HEK293T (cell line): Measurements from ENCODE around the gene SCGB1C1.

Experiments
- CTCF ChIA-PET: fragments of 350-600 bp; formaldehyde crosslinking; extraction: SDS; loops from one replicate; lab custom pipeline; 2021; ENCODE audit warnings: antibody characterized with exemption, inconsistent platforms; lab: Yijun Ruan, JAX
- POLR2A ChIA-PET: fragments of 350-600 bp; formaldehyde crosslinking; extraction: SDS; loops from one replicate; lab custom pipeline; 2020; ENCODE audit warnings: antibody characterized with exemption, inconsistent platforms; lab: Yijun Ruan, JAX
- DNase-seq: peaks from one replicate; pipeline ENCODE4 v3.0.0; 2012; ENCODE audit warnings: mixed read lengths; ENCODE audit errors: extremely low spot score
- ARNT ChIP-seq: fragments of 450-650 bp; IDR thresholded peaks from 2 replicates; pipeline ENCODE4 v1.6.1; 2017; ENCODE audit warnings: mild to moderate bottlenecking
- BHLHE40 ChIP-seq: fragments of 450-650 bp; IDR thresholded peaks from 2 replicates; pipeline ENCODE4 v1.6.1; 2016; ENCODE audit warnings: mild to moderate bottlenecking, moderate library complexity, borderline replicate concordance
- CTBP1 ChIP-seq: fragments of 450-650 bp; IDR thresholded peaks from 2 replicates; pipeline ENCODE4 v1.6.1; 2016; ENCODE audit warnings: borderline replicate concordance
- ELF4 ChIP-seq: fragments of 450-650 bp; IDR thresholded peaks from 2 replicates; pipeline ENCODE4 v1.6.1; 2017; ENCODE audit warnings: antibody characterized with exemption
- FOXA1 ChIP-seq: fragments of 450-650 bp; IDR thresholded peaks from 2 replicates; pipeline ENCODE4 v1.6.1; 2016; ENCODE audit warnings: mild to moderate bottlenecking
- FOXK2 ChIP-seq: fragments of 450-650 bp; IDR thresholded peaks from 2 replicates; pipeline ENCODE4 v1.6.1; 2016; ENCODE audit warnings: mild to moderate bottlenecking
- FOXM1 ChIP-seq: fragments of 450-650 bp; IDR thresholded peaks from 2 replicates; pipeline ENCODE4 v1.6.1; 2017; ENCODE audit warnings: mild to moderate bottlenecking, borderline replicate concordance
- HDGF ChIP-seq: fragments of 450-650 bp; IDR thresholded peaks from 2 replicates; pipeline ENCODE4 v1.6.1; 2017; ENCODE audit warnings: antibody characterized with exemption, borderline replicate concordance
- L3MBTL2 ChIP-seq: fragments of 450-650 bp; conservative IDR thresholded peaks from 2 replicates; pipeline ENCODE4 v1.6.1; 2016; ENCODE audit warnings: mild to moderate bottlenecking
- LEF1 ChIP-seq: fragments of 450-650 bp; IDR thresholded peaks from 2 replicates; pipeline ENCODE4 v1.6.1; 2017; ENCODE audit warnings: mild to moderate bottlenecking, borderline replicate concordance
- NFRKB ChIP-seq: fragments of 450-650 bp; IDR thresholded peaks from 2 replicates; pipeline ENCODE4 v1.6.1; 2016; ENCODE audit warnings: mild to moderate bottlenecking, moderate library complexity
- PKNOX1 ChIP-seq: fragments of 450-650 bp; IDR thresholded peaks from 2 replicates; pipeline ENCODE4 v1.6.1; 2016
- SP1 ChIP-seq: fragments of 450-650 bp; IDR thresholded peaks from 2 replicates; pipeline ENCODE4 v1.6.1; 2017
- SUZ12 ChIP-seq: fragments of 450-650 bp; IDR thresholded peaks from 2 replicates; pipeline ENCODE4 v1.6.1; 2016; ENCODE audit warnings: mild to moderate bottlenecking
- TARDBP ChIP-seq: fragments of 450-650 bp; IDR thresholded peaks from 2 replicates; pipeline ENCODE4 v1.6.1; 2016
- ZNF384 ChIP-seq: fragments of 450-650 bp; IDR thresholded peaks from 2 replicates; pipeline ENCODE4 v1.6.1; 2016

SCGB1C1 gene

GRCh38 chr11:205221-206001 lies 12.5 kb downstream of the SCGB1C1 start:
- TF ChIP-seq CTBP1 (no peak), ZNF384 (no peak), ELF4 (no peak), ARNT (no peak), SP1 (no peak), FOXA1 (no peak), L3MBTL2 (no peak)
- DNase-seq, result no peak
- POLR2A ChIA-PET, result no interaction called here
- CTCF ChIA-PET, result no interaction called here

- ChIA-PET CTCF (no interaction called here), POLR2A (interaction anchor here (2.7 to 4.1 kb wide), 2 partner anchors 10 to 243 kb away, joined by 20 to 41 read pairs; partner anchors contain the start of gene PTDSS2)
- TF ChIP-seq CTBP1 (no peak), ARNT (no peak), PKNOX1 (no peak), LEF1 (no peak), SUZ12 (no peak), TARDBP (no peak), FOXM1 (no peak), SP1 (no peak)
- no peak for DNase-seq
Measured at GRCh38 chr11:206002-206384, 13.1 kb downstream of the SCGB1C1 start.

DNA sequence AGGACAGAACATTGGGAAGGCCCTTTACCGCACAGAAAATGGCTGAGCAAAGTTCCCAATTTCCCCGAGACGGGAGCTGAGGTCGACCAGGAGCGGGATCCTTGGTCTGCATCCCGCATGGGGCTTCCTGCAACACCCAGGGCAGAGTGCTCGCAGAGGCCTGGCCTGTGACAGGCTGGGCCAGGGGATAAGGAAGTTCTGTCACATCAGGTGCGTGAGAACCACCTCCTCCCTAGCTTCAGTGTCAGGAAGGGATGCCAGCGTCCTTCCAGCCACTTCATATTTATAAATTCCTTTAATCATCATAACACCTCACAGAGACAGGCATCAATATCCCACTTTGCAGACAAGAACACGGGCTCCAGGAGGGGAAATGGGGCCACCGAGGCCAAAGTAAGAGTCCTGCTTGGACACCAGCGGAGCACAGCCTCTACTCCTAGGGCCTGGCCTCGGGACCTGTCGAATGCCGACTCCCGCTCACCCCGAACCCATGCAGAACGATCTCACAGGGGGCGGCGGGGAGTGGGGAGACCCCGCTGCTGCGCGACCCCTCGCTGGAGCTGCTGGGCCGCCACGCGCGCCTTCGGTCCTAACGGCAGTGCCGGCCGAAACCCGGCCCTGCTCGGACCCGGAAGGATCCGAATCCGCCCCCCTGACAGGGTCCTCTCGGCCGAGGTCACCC lies 13.8 kb downstream of the SCGB1C1 start:
- TF ChIP-seq L3MBTL2 (peak; percentile 70), ZNF384 (no peak)
- POLR2A ChIA-PET, result interaction anchor here (0.8 to 4.1 kb wide), 24 partner anchors 9 to 256 kb away, joined by 3 to 41 read pairs (median 4); partner anchors contain the start of genes IFITM2, PSMD13 and PTDSS2
- CTCF ChIA-PET, result interaction anchor here (1.2 kb wide), 1 partner anchor 44 kb away, joined by 3 read pairs; no protein-coding TSS in a partner anchor
- DNase-seq, result peak; percentile 28

- TF ChIP-seq ELF4, result peak; percentile 62
- 0 out of 2 replicates have a peak, but pooled peaks have one; percentile 18 for TF ChIP-seq L3MBTL2
- TF ChIP-seq CTBP1, result no peak
- ChIA-PET POLR2A (interaction anchor here (0.6 to 4.1 kb wide), 26 partner anchors 9 to 368 kb away, joined by 3 to 41 read pairs (median 4); partner anchors contain the start of genes IFITM2, PSMD13 and PTDSS2), CTCF (interaction anchor here (1.1 to 1.2 kb wide), 2 partner anchors 9 to 43 kb away, joined by 3 read pairs; no protein-coding TSS in a partner anchor)
- DNase-seq, result peak; percentile 97
Measured at GRCh38 chr11:207208-207862, 14.5 kb downstream of the SCGB1C1 start, which contains the start of the genes BET1L and RIC8A. Gene BET1L (minus strand): TSS chr11:207399. CDS start chr11:207321, 78 bp downstream. Gene RIC8A (plus strand): TSS chr11:207708. CDS start chr11:208855, 1,147 bp downstream.

- peak; percentile 38 for DNase-seq
- TF ChIP-seq TARDBP (no peak), HDGF (no peak), L3MBTL2 (peak; percentile 23; the same call in 1 of the 2 replicates)
- ChIA-PET CTCF (interaction anchor here (1.1 to 1.2 kb wide), 2 partner anchors 9 to 43 kb away, joined by 3 read pairs; no protein-coding TSS in a partner anchor), POLR2A (interaction anchor here (0.6 to 4.1 kb wide), 27 partner anchors 8 to 368 kb away, joined by 3 to 41 read pairs (median 4); partner anchors contain the start of genes IFITM2, PSMD13 and PTDSS2)
Measured at GRCh38 chr11:207863-208180, 14.9 kb downstream of the SCGB1C1 start.

- CTCF ChIA-PET, result interaction anchor here (1.1 kb wide), 1 partner anchor 10 kb away, joined by 3 read pairs; no protein-coding TSS in a partner anchor
- peak; percentile 66 for DNase-seq
- no peak for TF ChIP-seq ELF4
- TF ChIP-seq L3MBTL2, result peak; percentile 11; the same call in 1 of the 2 replicates
- POLR2A ChIA-PET, result interaction anchor here (1.0 to 4.1 kb wide), 5 partner anchors 7 to 241 kb away, joined by 3 to 41 read pairs (median 3); partner anchors contain the start of gene PTDSS2
Measured at GRCh38 chr11:208181-208916, 15.5 kb downstream of the SCGB1C1 start.

GRCh38 chr11:208917-209260 lies 16.0 kb downstream of the SCGB1C1 start:
- DNase-seq, result no peak
- POLR2A ChIA-PET, result interaction anchor here (1.0 to 4.1 kb wide), 4 partner anchors 7 to 240 kb away, joined by 3 to 41 read pairs (median 12); partner anchors contain the start of gene PTDSS2
- CTCF ChIA-PET, result no interaction called here
- TF ChIP-seq FOXK2 (no peak), L3MBTL2 (no peak), NFRKB (no peak), CTBP1 (no peak), TARDBP (no peak), FOXA1 (no peak), BHLHE40 (no peak), PKNOX1 (no peak), LEF1 (no peak), HDGF (no peak), ARNT (no peak), SP1 (no peak), SUZ12 (no peak), FOXM1 (no peak), ZNF384 (no peak)
